Medulla oblongata (tissue), 1 donor: ENCODE results near the gene C12orf43.
"Not testable (repeated sequence)": the region's sequence is repeated elsewhere in the genome, so short reads cannot be mapped to it uniquely, and the experiment has no call there.

Experiments
- DNase-seq: peaks from one replicate; pipeline ENCODE4 v3.0.0-alpha.2; 2015; ENCODE audit errors: extremely low spot score

C12orf43 gene

GRCh38 chr12:121015825-121016766 is at the start of gene C12orf43:
C12orf43 (minus strand) TSS chr12:121016487; CDS start chr12:121016474, 13 bp downstream.
- peak; percentile 98 for DNase-seq

- no peak for DNase-seq
Observed at GRCh38 chr12:121065345-121065744, 49.1 kb upstream of the C12orf43 start.

- not testable (repeated sequence) for DNase-seq
Observed at GRCh38 chr12:121064586-121064985, 48.3 kb upstream of the C12orf43 start.

- DNase-seq = no peak
Observed at GRCh38 chr12:121064116-121064515, 47.8 kb upstream of the C12orf43 start.

- DNase-seq = no peak
Observed at GRCh38 chr12:121062391-121063045, 46.2 kb upstream of the C12orf43 start.

GRCh38 chr12:121061831-121062230 is 45.5 kb upstream of the C12orf43 start:
- DNase-seq = peak; percentile 54

GRCh38 chr12:121060149-121061001 is 44.1 kb upstream of the C12orf43 start:
- peak; percentile 72 for DNase-seq

- no peak for DNase-seq
Observed at GRCh38 chr12:121059031-121059898, 43.0 kb upstream of the C12orf43 start.

- DNase-seq = no peak
Observed at GRCh38 chr12:121057794-121058193, 41.5 kb upstream of the C12orf43 start.

- DNase-seq = no peak
Observed at GRCh38 chr12:121053706-121054105, 37.4 kb upstream of the C12orf43 start.

- DNase-seq = no peak
Observed at GRCh38 chr12:121050725-121051124, 34.4 kb upstream of the C12orf43 start.

- no peak for DNase-seq
Observed at GRCh38 chr12:121048442-121048841, 32.2 kb upstream of the C12orf43 start.

- DNase-seq = not testable (repeated sequence)
Observed at GRCh38 chr12:121047400-121047799, 31.1 kb upstream of the C12orf43 start.

GRCh38 chr12:121043067-121043466 is 26.8 kb upstream of the C12orf43 start:
- DNase-seq = no peak

- peak; percentile 64 for DNase-seq
Observed at GRCh38 chr12:121038861-121039668, 22.8 kb upstream of the C12orf43 start, which contains the start of gene OASL. OASL (minus strand) TSS chr12:121039246; CDS start chr12:121038971, 275 bp downstream.

- no peak for DNase-seq
Observed at GRCh38 chr12:121036810-121037326, 20.6 kb upstream of the C12orf43 start.

- DNase-seq = no peak
Observed at GRCh38 chr12:121034616-121035305, 18.5 kb upstream of the C12orf43 start.

GRCh38 chr12:121033625-121034349 is 17.5 kb upstream of the C12orf43 start:
- no peak for DNase-seq
